ENCODE measurements around the gene KMT2D.

KMT2D gene

DNA sequence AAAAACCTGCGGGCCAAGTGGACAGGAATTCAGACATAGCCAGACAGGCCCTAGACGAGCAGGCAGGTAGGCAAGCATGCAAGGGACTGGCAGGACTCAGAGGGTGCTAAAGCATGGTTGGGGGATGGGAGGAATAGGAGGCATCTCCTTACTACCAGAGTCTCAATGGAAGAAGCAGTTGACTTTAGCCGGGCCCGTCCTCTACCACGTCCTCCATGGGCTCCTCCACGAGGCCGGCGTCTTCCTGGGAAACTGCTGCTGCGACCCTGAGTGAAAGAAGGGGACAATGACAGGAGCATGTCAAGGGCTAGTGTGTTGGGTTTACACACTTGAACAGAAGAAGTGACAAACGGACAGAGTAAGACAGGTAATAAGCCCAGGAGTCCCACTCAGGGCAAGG lies 11.6 kb downstream of the KMT2D start:
- Histone ChIP-seq H2BK5ac (ENCODE audit: low read depth, low read length, poor library complexity, severe bottlenecking) (no peak overlapping the region), H3K23ac (ENCODE audit: low read length in 2 of 2) (no peak overlapping the region), H3K36me3 (ENCODE audit: control insufficient read depth in 1 of 2, insufficient read depth in 2 of 2, low read depth in 1 of 2, low read length in 2 of 2) (peaks cover 91 to 98% of the 10 kb centered on the region in 2 experiments), H3K4me3 (ENCODE audit: insufficient read depth in 1 of 2, low read depth in 1 of 2, low read length in 2 of 2) (no peak overlapping the region), H3K79me1 (replicated peaks; ENCODE audit: low read length, poor library complexity, severe bottlenecking) (peaks cover 52% of the 10 kb centered on the region), H3K9ac (ENCODE audit: low read length) (no peak overlapping the region), H2AK5ac (ENCODE audit: low read length, severe bottlenecking) (peak overlapping the region; percentile 95), H3K14ac (ENCODE audit: low read length in 2 of 2) (no peak overlapping the region), H2AFZ (ENCODE audit: low read depth, low read length) (no peak overlapping the region), H4K8ac (ENCODE audit: low read length) (no peak overlapping the region), H4K91ac (ENCODE audit: low read length) (no peak overlapping the region), H3K9me3 (ENCODE audit: control insufficient read depth, low read length) (no peaks in the 10 kb centered on the region), H3K27ac (ENCODE audit: low read length, poor library complexity, severe bottlenecking) (peak overlapping the region; percentile 86), H2BK15ac (ENCODE audit: low read depth, poor library complexity, severe bottlenecking) (no peak overlapping the region), H3K27me3 (ENCODE audit: control insufficient read depth in 1 of 2, insufficient read depth in 1 of 2, low read length in 2 of 2) (no peaks in the 10 kb centered on the region), H2BK12ac (ENCODE audit: low read length in 2 of 2) (no peak overlapping the region), H3K4ac (ENCODE audit: low read depth in 1 of 2, low read length in 2 of 2) (no peak overlapping the region), H3K4me2 (ENCODE audit: low read length, poor library complexity, severe bottlenecking) (no peak overlapping the region), H2BK120ac (ENCODE audit: low read depth, low read length) (no peak overlapping the region), H3K4me1 (ENCODE audit: control insufficient read depth, insufficient read depth, low read depth, low read length) (peaks cover 26% of the 10 kb centered on the region), H3K18ac (ENCODE audit: low read depth in 1 of 2, low read length in 2 of 2) (no peak overlapping the region)
- no peak for DNase-seq
- 94% methylated on average over 10 of the region's 10 CpGs for WGBS

DNA sequence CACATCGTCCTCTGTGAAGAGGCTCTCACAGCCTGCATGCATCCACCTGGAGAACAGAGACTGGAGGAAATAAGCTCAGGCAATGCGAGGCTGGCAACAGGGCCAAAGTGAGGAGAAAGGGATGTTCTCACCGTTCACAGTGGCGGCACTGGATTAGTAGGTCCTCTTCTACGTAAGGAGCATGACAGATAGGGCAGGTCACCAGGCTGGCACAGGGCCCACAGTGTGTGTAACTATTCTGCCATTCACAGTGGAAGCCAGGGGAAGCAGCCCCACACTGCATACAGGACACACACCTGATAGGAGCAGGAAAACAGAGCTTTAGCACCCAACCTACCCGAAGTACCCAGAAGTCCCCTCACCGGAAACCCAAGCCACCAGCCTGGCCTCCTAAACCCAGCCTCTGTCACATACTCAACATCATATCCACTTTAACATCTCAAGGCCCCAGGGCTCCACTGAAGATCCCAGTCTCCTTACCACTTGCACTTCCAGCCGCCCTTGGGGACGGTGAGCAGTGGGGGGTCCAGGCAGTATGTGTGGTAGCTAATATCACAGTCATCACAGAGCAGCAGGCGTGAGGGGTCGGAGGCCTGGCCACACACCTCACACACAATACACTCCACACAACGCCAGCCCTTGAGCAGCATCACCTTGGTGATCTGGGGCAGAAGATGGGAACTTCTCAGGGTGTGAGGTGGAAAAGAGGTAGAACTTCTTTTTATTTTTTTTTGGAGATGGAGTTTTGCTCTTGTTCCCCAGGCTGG lies 14.3 kb downstream of the KMT2D start:
- Histone ChIP-seq H3K36me3 (ENCODE audit: control insufficient read depth in 1 of 2, insufficient read depth in 2 of 2, low read depth in 1 of 2, low read length in 2 of 2) (peaks cover 91 to 98% of the 10 kb centered on the region in 2 experiments), H3K4me3 (ENCODE audit: insufficient read depth in 1 of 2, low read depth in 1 of 2, low read length in 2 of 2) (no peak overlapping the region), H3K4me2 (ENCODE audit: low read length, poor library complexity, severe bottlenecking) (no peak overlapping the region), H2AK5ac (ENCODE audit: low read length, severe bottlenecking) (no peak overlapping the region), H2BK12ac (ENCODE audit: low read length in 2 of 2) (no peak overlapping the region), H3K27ac (ENCODE audit: low read length, poor library complexity, severe bottlenecking) (no peak overlapping the region), H2AFZ (ENCODE audit: low read depth, low read length) (no peak overlapping the region), H3K9ac (ENCODE audit: low read length) (no peak overlapping the region), H2BK15ac (ENCODE audit: low read depth, poor library complexity, severe bottlenecking) (no peak overlapping the region), H4K8ac (ENCODE audit: low read length) (no peak overlapping the region), H3K18ac (ENCODE audit: low read depth in 1 of 2, low read length in 2 of 2) (no peak overlapping the region), H3K4me1 (ENCODE audit: control insufficient read depth, insufficient read depth, low read depth, low read length) (peaks cover 17% of the 10 kb centered on the region), H3K14ac (ENCODE audit: low read length in 2 of 2) (no peak overlapping the region), H2BK120ac (ENCODE audit: low read depth, low read length) (no peak overlapping the region), H3K27me3 (ENCODE audit: control insufficient read depth in 1 of 2, insufficient read depth in 1 of 2, low read length in 2 of 2) (no peaks in the 10 kb centered on the region), H4K91ac (ENCODE audit: low read length) (no peak overlapping the region), H3K9me3 (ENCODE audit: control insufficient read depth, low read length) (no peaks in the 10 kb centered on the region), H2BK5ac (ENCODE audit: low read depth, low read length, poor library complexity, severe bottlenecking) (no peak overlapping the region), H3K4ac (ENCODE audit: low read depth in 1 of 2, low read length in 2 of 2) (no peak overlapping the region), H3K23ac (ENCODE audit: low read length in 2 of 2) (no peak overlapping the region), H3K79me1 (replicated peaks; ENCODE audit: low read length, poor library complexity, severe bottlenecking) (peaks cover 50% of the 10 kb centered on the region)
- 98% methylated on average over 7 of the region's 12 CpGs for WGBS
- DNase-seq: no peak

DNA sequence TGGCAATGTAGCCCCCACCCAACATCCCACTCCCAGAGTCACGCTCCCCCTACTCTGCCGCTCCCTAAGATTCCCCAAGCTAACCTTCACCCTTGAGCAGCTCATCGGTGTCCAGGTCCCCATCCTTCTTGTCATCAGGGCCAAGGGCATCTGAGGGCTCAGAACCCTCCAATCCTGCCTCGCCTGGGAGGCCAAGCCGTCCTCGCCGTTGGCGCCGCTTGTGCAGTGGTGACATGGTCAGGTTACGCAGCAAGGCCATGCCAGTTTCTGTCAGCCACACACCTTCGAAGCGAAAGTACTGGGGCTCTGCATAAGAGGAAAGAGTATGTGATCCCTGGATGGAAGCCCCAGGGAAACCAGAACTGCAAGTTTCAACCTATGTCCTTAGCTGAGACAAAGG lies 15.9 kb downstream of the KMT2D start:
- Histone ChIP-seq H2BK12ac (ENCODE audit: low read length in 2 of 2) (no peak overlapping the region), H3K36me3 (ENCODE audit: control insufficient read depth in 1 of 2, insufficient read depth in 2 of 2, low read depth in 1 of 2, low read length in 2 of 2) (peaks cover 91 to 95% of the 10 kb centered on the region in 2 experiments), H2BK5ac (ENCODE audit: low read depth, low read length, poor library complexity, severe bottlenecking) (no peak overlapping the region), H2BK120ac (ENCODE audit: low read depth, low read length) (no peak overlapping the region), H3K27ac (ENCODE audit: low read length, poor library complexity, severe bottlenecking) (no peak overlapping the region), H3K14ac (ENCODE audit: low read length in 2 of 2) (no peak overlapping the region), H2AK5ac (ENCODE audit: low read length, severe bottlenecking) (no peak overlapping the region), H4K91ac (ENCODE audit: low read length) (no peak overlapping the region), H3K4me1 (ENCODE audit: control insufficient read depth, insufficient read depth, low read depth, low read length) (peaks cover 8% of the 10 kb centered on the region), H3K4me3 (ENCODE audit: insufficient read depth in 1 of 2, low read depth in 1 of 2, low read length in 2 of 2) (no peak overlapping the region), H3K27me3 (ENCODE audit: control insufficient read depth in 1 of 2, insufficient read depth in 1 of 2, low read length in 2 of 2) (no peaks in the 10 kb centered on the region), H3K9me3 (ENCODE audit: control insufficient read depth, low read length) (no peaks in the 10 kb centered on the region), H3K18ac (ENCODE audit: low read depth in 1 of 2, low read length in 2 of 2) (no peak overlapping the region), H3K23ac (ENCODE audit: low read length in 2 of 2) (no peak overlapping the region), H3K79me1 (replicated peaks; ENCODE audit: low read length, poor library complexity, severe bottlenecking) (peaks cover 50% of the 10 kb centered on the region), H2AFZ (ENCODE audit: low read depth, low read length) (no peak overlapping the region), H3K4me2 (ENCODE audit: low read length, poor library complexity, severe bottlenecking) (no peak overlapping the region), H3K9ac (ENCODE audit: low read length) (no peak overlapping the region), H3K4ac (ENCODE audit: low read depth in 1 of 2, low read length in 2 of 2) (no peak overlapping the region), H4K8ac (ENCODE audit: low read length) (no peak overlapping the region), H2BK15ac (ENCODE audit: low read depth, poor library complexity, severe bottlenecking) (no peak overlapping the region)
- WGBS: 94% methylated on average over 12 of the region's 12 CpGs
- DNase-seq: no peak

DNA sequence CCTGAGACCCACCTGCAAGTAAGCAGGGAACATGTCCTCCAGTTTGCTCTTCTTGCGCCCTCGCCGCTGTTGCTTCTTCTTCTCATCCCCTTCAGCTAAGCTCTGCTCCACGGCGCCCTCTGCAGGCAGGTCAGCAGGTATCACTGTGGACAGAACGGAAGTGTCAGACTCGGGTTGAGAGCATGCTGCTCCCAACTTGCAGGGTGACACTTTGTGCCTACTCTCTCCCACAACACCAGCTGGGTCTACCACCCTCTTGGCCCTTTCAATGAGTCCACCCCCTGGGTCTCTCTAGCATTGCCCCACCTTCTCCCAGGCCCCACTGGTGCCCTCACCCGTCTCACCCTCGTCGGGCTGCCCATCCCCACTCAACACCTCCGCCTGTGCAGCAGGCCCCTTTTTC lies 16.7 kb downstream of the KMT2D start:
- Histone ChIP-seq H3K18ac (ENCODE audit: low read depth in 1 of 2, low read length in 2 of 2) (no peak overlapping the region), H2BK12ac (ENCODE audit: low read length in 2 of 2) (no peak overlapping the region), H4K8ac (ENCODE audit: low read length) (no peak overlapping the region), H3K9ac (ENCODE audit: low read length) (no peak overlapping the region), H3K23ac (ENCODE audit: low read length in 2 of 2) (no peak overlapping the region), H3K27ac (ENCODE audit: low read length, poor library complexity, severe bottlenecking) (no peak overlapping the region), H2BK5ac (ENCODE audit: low read depth, low read length, poor library complexity, severe bottlenecking) (no peak overlapping the region), H2AFZ (ENCODE audit: low read depth, low read length) (no peak overlapping the region), H2AK5ac (ENCODE audit: low read length, severe bottlenecking) (no peak overlapping the region), H3K4me3 (ENCODE audit: insufficient read depth in 1 of 2, low read depth in 1 of 2, low read length in 2 of 2) (no peak overlapping the region), H2BK15ac (ENCODE audit: low read depth, poor library complexity, severe bottlenecking) (no peak overlapping the region), H3K79me1 (replicated peaks; ENCODE audit: low read length, poor library complexity, severe bottlenecking) (peaks cover 55% of the 10 kb centered on the region), H3K14ac (ENCODE audit: low read length in 2 of 2) (no peak overlapping the region), H3K4ac (ENCODE audit: low read depth in 1 of 2, low read length in 2 of 2) (no peak overlapping the region), H3K4me2 (ENCODE audit: low read length, poor library complexity, severe bottlenecking) (no peak overlapping the region), H4K91ac (ENCODE audit: low read length) (no peak overlapping the region), H3K4me1 (ENCODE audit: control insufficient read depth, insufficient read depth, low read depth, low read length) (peaks cover 1% of the 10 kb centered on the region), H3K36me3 (ENCODE audit: control insufficient read depth in 1 of 2, insufficient read depth in 2 of 2, low read depth in 1 of 2, low read length in 2 of 2) (peaks cover 93 to 95% of the 10 kb centered on the region in 2 experiments), H2BK120ac (ENCODE audit: low read depth, low read length) (no peak overlapping the region), H3K9me3 (ENCODE audit: control insufficient read depth, low read length) (no peaks in the 10 kb centered on the region), H3K27me3 (ENCODE audit: control insufficient read depth in 1 of 2, insufficient read depth in 1 of 2, low read length in 2 of 2) (no peaks in the 10 kb centered on the region)
- WGBS: 67% methylated on average over 11 of the region's 11 CpGs
- DNase-seq: peak; percentile 56
